ENCODE measurements around the gene CPXM2. TPM values are rescaled to one million over a fixed set of nuclear protein-coding genes. Genes with fewer than 3 reads are reported as not detected.

CPXM2 gene
- polyA plus RNA-seq, 1 donor (not counting 4 experiments of a cell fraction or from before 2014, with no cell fraction given), result 0.03 TPM

GRCh38 chr10:123760356-123761037, 131.1 kb downstream of the CPXM2 start:
- Histone ChIP-seq H3K4me2 (ENCODE audit: control insufficient read depth, extremely low read depth, insufficient read depth, low read depth, low read length) (no peak overlapping the region), H3K27me3 (ENCODE audit: control insufficient read depth, extremely low read depth, insufficient read depth, low read length) (peaks cover 14% of the 10 kb centered on the region), H3K4me1 (ENCODE audit: control insufficient read depth, extremely low read depth, insufficient read depth, low read length) (no peaks in the 10 kb centered on the region), H2AFZ (ENCODE audit: control insufficient read depth, low read length) (no peak overlapping the region), H3K9ac (ENCODE audit: control insufficient read depth, extremely low read depth, insufficient read depth, low read length) (no peak overlapping the region), H3K27ac (ENCODE audit: control insufficient read depth, insufficient read depth, low read length) (no peak overlapping the region), H3K79me2 (ENCODE audit: control insufficient read depth, insufficient read depth, low read length) (no peaks in the 10 kb centered on the region), H3K9me1 (ENCODE audit: control insufficient read depth, extremely low read depth, insufficient read depth, low read length) (no peaks in the 10 kb centered on the region), H3K4me3 (ENCODE audit: control insufficient read depth in 2 of 3, extremely low read depth in 1 of 3, insufficient read depth in 2 of 3, low read depth in 1 of 3, low read length in 3 of 3) (no peak overlapping the region), H3K9me3 (ENCODE audit: control insufficient read depth, low read depth, low read length) (no peaks in the 10 kb centered on the region), H3K36me3 (ENCODE audit: control insufficient read depth in 2 of 2, extremely low read depth in 1 of 2, insufficient read depth in 2 of 2, low read length in 2 of 2) (no peaks in the 10 kb centered on the region), H4K20me1 (ENCODE audit: control insufficient read depth, extremely low read depth, insufficient read depth, low read length) (no peaks in the 10 kb centered on the region)
- DNase-seq (ENCODE audit: low read depth, low spot score), result no peak
- dilution Hi-C loops (cut with MboI; ENCODE audit: extremely low pct_ligation_motif_present, low sequenced_read_pairs), result no loop called here
- FAIRE-seq, result no peak
- TF ChIP-seq EZH2 (IDR thresholded peaks at IDR 0.05; ENCODE audit: low read length), result no peak

DNA sequence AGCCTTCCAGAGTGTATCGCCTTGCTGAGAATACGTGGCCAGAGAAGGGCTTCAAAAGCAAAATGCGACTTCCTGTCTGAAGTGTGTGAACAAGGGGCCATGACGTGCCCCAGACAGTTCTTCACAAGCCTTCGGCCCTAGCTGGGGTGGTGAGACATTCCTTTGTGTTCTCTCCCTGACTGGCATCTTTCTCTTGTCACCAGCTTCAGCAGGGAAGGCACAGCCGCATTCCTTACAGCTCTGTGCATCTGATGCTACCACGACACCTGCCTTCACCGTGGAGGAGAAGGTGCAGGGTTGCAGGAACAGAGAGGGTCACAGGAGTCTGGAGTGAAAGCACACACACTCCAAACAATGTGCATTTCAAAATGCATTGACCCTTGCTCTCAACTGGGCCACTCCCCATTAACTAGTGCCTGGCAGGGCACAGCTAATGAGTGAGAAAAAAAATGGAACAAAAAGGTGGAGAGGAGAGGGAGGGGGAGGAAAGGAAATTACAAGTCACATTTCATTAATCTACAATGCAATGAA, 132.0 kb downstream of the CPXM2 start:
- dilution Hi-C loops (cut with MboI; ENCODE audit: extremely low pct_ligation_motif_present, low sequenced_read_pairs), result no loop called here
- FAIRE-seq (no peak), DNase-seq (ENCODE audit: low read depth, low spot score) (no peak)
- no peaks in the 10 kb centered on the region for H3K79me2 ChIP-seq (ENCODE audit: control insufficient read depth, insufficient read depth, low read length)
- no peak overlapping the region for H2AFZ ChIP-seq (ENCODE audit: control insufficient read depth, low read length)
- H3K4me2 ChIP-seq (ENCODE audit: control insufficient read depth, extremely low read depth, insufficient read depth, low read depth, low read length), result no peak overlapping the region
- no peaks in the 10 kb centered on the region for H4K20me1 ChIP-seq (ENCODE audit: control insufficient read depth, extremely low read depth, insufficient read depth, low read length)
- no peaks in the 10 kb centered on the region for H3K9me3 ChIP-seq (ENCODE audit: control insufficient read depth, low read depth, low read length)
- no peaks in the 10 kb centered on the region for H3K9me1 ChIP-seq (ENCODE audit: control insufficient read depth, extremely low read depth, insufficient read depth, low read length)
- H3K27ac ChIP-seq (ENCODE audit: control insufficient read depth, insufficient read depth, low read length), result no peak overlapping the region
- peaks cover 16% of the 10 kb centered on the region for H3K27me3 ChIP-seq (ENCODE audit: control insufficient read depth, extremely low read depth, insufficient read depth, low read length)
- H3K9ac ChIP-seq (ENCODE audit: control insufficient read depth, extremely low read depth, insufficient read depth, low read length), result no peak overlapping the region
- no peaks in the 10 kb centered on the region for H3K4me1 ChIP-seq (ENCODE audit: control insufficient read depth, extremely low read depth, insufficient read depth, low read length)
- no peaks in the 10 kb centered on the region for H3K36me3 ChIP-seq (ENCODE audit: control insufficient read depth in 2 of 2, extremely low read depth in 1 of 2, insufficient read depth in 2 of 2, low read length in 2 of 2)
- TF ChIP-seq EZH2 (IDR thresholded peaks at IDR 0.05; ENCODE audit: low read length), result no peak
- no peak for TF ChIP-seq CTCF (optimal IDR thresholded peaks at IDR 0.05 in 1 of 3, IDR thresholded peaks at IDR 0.05 in 1 of 3, conservative IDR thresholded peaks at IDR 0.05 in 1 of 3; ENCODE audit: extremely low read depth in 1 of 3, insufficient read depth in 2 of 3, low read length in 3 of 3)
- H3K4me3 ChIP-seq (ENCODE audit: control insufficient read depth in 2 of 3, extremely low read depth in 1 of 3, insufficient read depth in 2 of 3, low read depth in 1 of 3, low read length in 3 of 3), result no peak overlapping the region
